WTC11 (cell line): ENCODE data around the gene TMEM9B. TPM values are rescaled to one million over a fixed set of nuclear protein-coding genes. Genes with fewer than 3 reads are reported as not detected.

Experiments
- ATAC-seq: fragments of 200-7000 bp; cut with Tn5 transposase; 2 replicates; pipeline ENCODE4 v1.10.0; 2021; ENCODE audit warnings: mild to moderate bottlenecking, moderate library complexity
- CTCF ChIA-PET: fragments of 300-600 bp; sonication (Branson Sonifier 250); formaldehyde crosslinking; loops from one replicate; lab custom pipeline; 2021; ENCODE audit warnings: antibody characterized with exemption; lab: Charles Lee
- POLR2A ChIA-PET: fragments of 350-600 bp; sonication (Branson Sonifier 250); formaldehyde crosslinking; loops from one replicate; lab custom pipeline; 2021; ENCODE audit warnings: antibody characterized with exemption; lab: Charles Lee
- DNase-seq: peaks from one replicate; pipeline ENCODE4 v3.0.0; 2021; ENCODE audit warnings: low spot score
- H3K27ac Mint-ChIP-seq: 2 replicates; pipeline ENCODE4 v1.8.0; 2021; ENCODE audit warnings: mixed read lengths
- H3K27me3 Mint-ChIP-seq: 2 replicates; pipeline ENCODE4 v1.8.0; 2021; ENCODE audit warnings: low read depth, mild to moderate bottlenecking, moderate library complexity, mixed read lengths
- H3K36me3 Mint-ChIP-seq: 2 replicates; pipeline ENCODE4 v1.8.0; 2021; ENCODE audit warnings: mixed read lengths
- H3K4me1 Mint-ChIP-seq: 2 replicates; pipeline ENCODE4 v1.8.0; 2022; ENCODE audit warnings: mixed read lengths
- H3K4me3 Mint-ChIP-seq: 2 replicates; pipeline ENCODE4 v1.8.0; 2021; ENCODE audit warnings: mild to moderate bottlenecking, moderate library complexity, mixed read lengths
- H3K9me3 Mint-ChIP-seq: 2 replicates; pipeline ENCODE4 v1.8.0; 2021; ENCODE audit warnings: mixed read lengths
- ARID4B ChIP-seq: sonication (generic); formaldehyde crosslinking; IDR thresholded peaks from 2 replicates; pipeline ENCODE4 v1.8.0; 2023; ENCODE audit warnings: missing genetic modification reagents, mild to moderate bottlenecking, borderline replicate concordance
- CDX4 ChIP-seq: fragments of 250-450 bp; sonication (Bioruptor Pico); IDR thresholded peaks from 2 replicates; pipeline ENCODE4 v1.9.0; 2021; ENCODE audit warnings: moderate library complexity, mild to moderate bottlenecking, inconsistent platforms, borderline replicate concordance
- CREB1 ChIP-seq: sonication (generic); formaldehyde crosslinking; IDR thresholded peaks from 2 replicates; pipeline ENCODE4 v1.8.0; 2023; ENCODE audit warnings: mild to moderate bottlenecking, missing genetic modification reagents
- E2F5 ChIP-seq: sonication (generic); formaldehyde crosslinking; IDR thresholded peaks from 2 replicates; pipeline ENCODE4 v1.8.1; 2022; ENCODE audit warnings: mild to moderate bottlenecking, moderate library complexity, missing genetic modification reagents
- ERG ChIP-seq: fragments of 250-450 bp; sonication (Bioruptor Pico); IDR thresholded peaks from 2 replicates; pipeline ENCODE4 v1.8.0; 2021; ENCODE audit warnings: mild to moderate bottlenecking
- FOXP1 ChIP-seq: sonication (generic); formaldehyde crosslinking; IDR thresholded peaks from 2 replicates; pipeline ENCODE4 v1.8.0; 2022; ENCODE audit warnings: missing genetic modification reagents, mild to moderate bottlenecking, moderate library complexity, borderline replicate concordance
- FOXP4 ChIP-seq: sonication (generic); formaldehyde crosslinking; IDR thresholded peaks from 2 replicates; pipeline ENCODE4 v1.8.0; 2022; ENCODE audit warnings: mild to moderate bottlenecking, missing genetic modification reagents
- GTF2I ChIP-seq: fragments of 250-450 bp; sonication (Bioruptor Pico); conservative IDR thresholded peaks from 2 replicates; pipeline ENCODE4 v1.4.0; 2021; ENCODE audit warnings: mild to moderate bottlenecking
- HMGA2 ChIP-seq: fragments of 250-450 bp; sonication (Bioruptor Pico); IDR thresholded peaks from 2 replicates; pipeline ENCODE4 v1.4.0; 2021; ENCODE audit warnings: mild to moderate bottlenecking, moderate library complexity
- HMGXB4 ChIP-seq: sonication (generic); formaldehyde crosslinking; IDR thresholded peaks from 2 replicates; pipeline ENCODE4 v1.8.1; 2023; ENCODE audit warnings: mild to moderate bottlenecking, moderate library complexity, missing genetic modification reagents
- IRF1 ChIP-seq: sonication (generic); formaldehyde crosslinking; IDR thresholded peaks from 2 replicates; pipeline ENCODE4 v1.8.0; 2023; ENCODE audit warnings: missing genetic modification reagents
- JAZF1 ChIP-seq: fragments of 250-450 bp; sonication (Bioruptor Pico); IDR thresholded peaks from 2 replicates; pipeline ENCODE4 v1.9.0; 2021; ENCODE audit warnings: moderate library complexity, mild to moderate bottlenecking, inconsistent platforms
- JUN ChIP-seq: sonication (generic); formaldehyde crosslinking; IDR thresholded peaks from 2 replicates; pipeline ENCODE4 v1.8.0; 2023; ENCODE audit warnings: mild to moderate bottlenecking, missing genetic modification reagents
- NFATC4 ChIP-seq: fragments of 250-450 bp; sonication (Bioruptor Pico); IDR thresholded peaks from 2 replicates; pipeline ENCODE4 v1.9.0; 2021; ENCODE audit warnings: mild to moderate bottlenecking
- ZMAT4 ChIP-seq: fragments of 250-450 bp; sonication (Bioruptor Pico); IDR thresholded peaks from 2 replicates; pipeline ENCODE4 v1.9.0; 2021; ENCODE audit warnings: mild to moderate bottlenecking
- ZNF425 ChIP-seq: fragments of 250-450 bp; sonication (Bioruptor Pico); conservative IDR thresholded peaks from 2 replicates; pipeline ENCODE4 v1.9.0; 2021; ENCODE audit warnings: mild to moderate bottlenecking
- ZNF671 ChIP-seq: fragments of 250-450 bp; sonication (Bioruptor Pico); IDR thresholded peaks from 2 replicates; pipeline ENCODE4 v1.8.0; 2021; ENCODE audit warnings: mild to moderate bottlenecking
- total RNA-seq: library from RNA; stranded (reverse); gene quantifications from 3 replicates; pipeline ENCODE4 v1.2.3, GENCODE V29; 2021

Gene TMEM9B
- total RNA-seq, 1 experiment from 2014 or later, result 8.7 TPM

- TF ChIP-seq CDX4 (CRISPR knock-in tag) (no peak), NFATC4 (CRISPR knock-in tag) (no peak), ZNF425 (no peak), ZNF671 (no peak), FOXP1 (no peak), ERG (CRISPR knock-in tag) (no peak), FOXP4 (CRISPR knock-in tag) (no peak), GTF2I (no peak), HMGXB4 (CRISPR knock-in tag) (no peak)
- TF ChIP-seq, all 79 proteins: peak for 0
Measured at GRCh38 chr11:8971924-8972316, 7.7 kb upstream of the TMEM9B start (continued).

GRCh38 chr11:8971196-8971923 lies 7.1 kb upstream of the TMEM9B start:
- no peaks in the 10 kb centered on the region for H3K36me3 Mint-ChIP-seq
- H3K4me1 Mint-ChIP-seq, result no peaks in the 10 kb centered on the region
- no peak overlapping the region for H3K27ac Mint-ChIP-seq
- ATAC-seq, result no peak
- no peaks in the 10 kb centered on the region for H3K27me3 Mint-ChIP-seq
- POLR2A ChIA-PET, result no interaction called here
- no peak for DNase-seq
- CTCF ChIA-PET, result no interaction called here
- peaks cover 3% of the 10 kb centered on the region; the same call in 1 of the 2 replicates for H3K9me3 Mint-ChIP-seq
- no peak overlapping the region for H3K4me3 Mint-ChIP-seq
- TF ChIP-seq IRF1 (CRISPR knock-in tag), result no peak
- TF ChIP-seq ZNF425, result no peak
- no peak for TF ChIP-seq HMGA2
- no peak for TF ChIP-seq CREB1 (CRISPR knock-in tag)
- TF ChIP-seq ARID4B (CRISPR knock-in tag), result no peak
- TF ChIP-seq JAZF1 (CRISPR knock-in tag), result no peak
- TF ChIP-seq ZMAT4 (CRISPR knock-in tag), result no peak
- TF ChIP-seq E2F5 (CRISPR knock-in tag), result no peak
- no peak for TF ChIP-seq JUN (CRISPR knock-in tag)
